Measurements from ENCODE around the gene RNASEL.

RNASEL gene

DNA sequence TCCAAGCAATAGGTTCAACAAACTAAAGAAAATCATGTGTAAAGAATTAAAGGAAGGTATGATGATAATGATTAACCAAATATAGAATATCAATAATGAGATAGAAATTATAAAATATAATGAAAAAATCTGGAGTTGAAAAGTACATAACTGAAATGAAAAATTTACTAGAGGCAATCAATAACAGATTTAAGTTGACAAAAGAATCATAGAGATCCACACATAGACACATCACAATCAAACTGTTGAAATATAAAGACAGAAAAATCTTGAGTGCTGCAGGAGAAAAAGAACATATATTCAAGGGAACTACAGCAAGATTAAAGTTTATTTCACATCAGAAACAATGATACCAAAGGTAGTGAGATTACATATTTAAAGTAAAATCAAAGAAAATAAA is 63.7 kb downstream of the RNASEL start:
- Histone ChIP-seq H3K4me3 (ENCODE audit: low read depth, low read length, poor library complexity, severe bottlenecking) (no peak overlapping the region), H3K79me2 (ENCODE audit: insufficient read depth, low read length) (no peaks in the 10 kb centered on the region), H3K27me3 (ENCODE audit: insufficient read depth, low read length) (no peaks in the 10 kb centered on the region), H3K4me1 (ENCODE audit: insufficient read depth, low read length, severe bottlenecking) (no peaks in the 10 kb centered on the region), H3K9me3 (ENCODE audit: low read length) (no peaks in the 10 kb centered on the region), H3K27ac (ENCODE audit: low read depth, low read length, poor library complexity, severe bottlenecking) (no peak overlapping the region), H3K9me2 (ENCODE audit: low read depth, low read length) (no peaks in the 10 kb centered on the region), H3K36me3 (ENCODE audit: insufficient read depth, low read length) (no peaks in the 10 kb centered on the region), H3F3A (ENCODE audit: insufficient read depth, low read length) (no peaks in the 10 kb centered on the region), H4K20me1 (ENCODE audit: insufficient read depth, low read length) (no peaks in the 10 kb centered on the region), H2AFZ (ENCODE audit: low read length) (no peak overlapping the region), H3K4me2 (ENCODE audit: low read length) (no peak overlapping the region), H3K9ac (ENCODE audit: low read length) (no peak overlapping the region)
- TF ChIP-seq EZH2 (IDR thresholded peaks at IDR 0.05; ENCODE audit: borderline replicate concordance, low read length), result no peak
- TF ChIP-seq, protein P1, sequence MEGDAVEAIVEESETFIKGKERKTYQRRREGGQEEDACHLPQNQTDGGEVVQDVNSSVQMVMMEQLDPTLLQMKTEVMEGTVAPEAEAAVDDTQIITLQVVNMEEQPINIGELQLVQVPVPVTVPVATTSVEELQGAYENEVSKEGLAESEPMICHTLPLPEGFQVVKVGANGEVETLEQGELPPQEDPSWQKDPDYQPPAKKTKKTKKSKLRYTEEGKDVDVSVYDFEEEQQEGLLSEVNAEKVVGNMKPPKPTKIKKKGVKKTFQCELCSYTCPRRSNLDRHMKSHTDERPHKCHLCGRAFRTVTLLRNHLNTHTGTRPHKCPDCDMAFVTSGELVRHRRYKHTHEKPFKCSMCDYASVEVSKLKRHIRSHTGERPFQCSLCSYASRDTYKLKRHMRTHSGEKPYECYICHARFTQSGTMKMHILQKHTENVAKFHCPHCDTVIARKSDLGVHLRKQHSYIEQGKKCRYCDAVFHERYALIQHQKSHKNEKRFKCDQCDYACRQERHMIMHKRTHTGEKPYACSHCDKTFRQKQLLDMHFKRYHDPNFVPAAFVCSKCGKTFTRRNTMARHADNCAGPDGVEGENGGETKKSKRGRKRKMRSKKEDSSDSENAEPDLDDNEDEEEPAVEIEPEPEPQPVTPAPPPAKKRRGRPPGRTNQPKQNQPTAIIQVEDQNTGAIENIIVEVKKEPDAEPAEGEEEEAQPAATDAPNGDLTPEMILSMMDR (IDR thresholded peaks at IDR 0.05; ENCODE audit: low read length), result no peak

Data from OCI-LY1 (cell line).